ENCODE data around the gene ADAR.

ADAR gene

DNA sequence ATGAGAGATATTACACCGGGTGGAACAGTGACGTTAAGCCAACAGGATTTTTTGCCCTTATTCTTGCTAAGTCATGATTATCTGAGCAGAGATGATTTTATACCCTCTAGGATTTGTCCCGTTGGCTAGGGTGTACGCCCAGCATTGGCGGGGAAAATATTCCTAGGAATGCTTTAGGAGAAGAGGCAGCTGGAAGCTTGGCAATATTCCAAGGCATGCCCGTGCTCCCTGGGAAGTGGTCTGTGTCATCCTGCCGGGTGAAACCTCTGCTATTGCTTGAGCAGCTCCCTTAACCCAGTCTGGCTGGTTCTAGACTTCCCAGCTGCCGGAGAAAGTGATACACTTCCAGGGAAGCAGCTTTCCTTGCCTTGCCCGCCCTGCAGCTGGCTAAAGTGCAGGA is 24.2 kb downstream of the ADAR start:
- DNase-seq: peak in 1 of 2 experiments; percentile 26

DNA sequence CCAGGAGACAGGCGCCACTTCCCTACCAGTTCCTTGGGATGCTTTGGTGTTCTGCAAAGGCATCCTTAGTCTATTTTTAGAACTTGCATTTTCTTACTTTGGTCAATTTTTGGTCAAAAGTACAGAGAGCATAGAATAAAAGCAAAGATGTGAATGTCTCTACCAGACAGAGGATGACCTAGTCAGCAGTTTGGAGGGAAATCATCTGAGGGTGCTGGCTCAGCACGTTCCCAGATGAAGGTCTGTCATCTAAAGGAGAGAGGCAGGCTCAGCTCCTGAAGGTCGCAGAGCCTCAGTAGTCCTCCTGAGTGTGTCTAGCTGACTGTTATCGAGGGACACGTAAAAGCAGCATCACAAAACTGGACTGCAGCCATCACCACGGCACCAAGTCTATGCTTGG is 25.1 kb downstream of the ADAR start:
- DNase-seq: no peak

DNA sequence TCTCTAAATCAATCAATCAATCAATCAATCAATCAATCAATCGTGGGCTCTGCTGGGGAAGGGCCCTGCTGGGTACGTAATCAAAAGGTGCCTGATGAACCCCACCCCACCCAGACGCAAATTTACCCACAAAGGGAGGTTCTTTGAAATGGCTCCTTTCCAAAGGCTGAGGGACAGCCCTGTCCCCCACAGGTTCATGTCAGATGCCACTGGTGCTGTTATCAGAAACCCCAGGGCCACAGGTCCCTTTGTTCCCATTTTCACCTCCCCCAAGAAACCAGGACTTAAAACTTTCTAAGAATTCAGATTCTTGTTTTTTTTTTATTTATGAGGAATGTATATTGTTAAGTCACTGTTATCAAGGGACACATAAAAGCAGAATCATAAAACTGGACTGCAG is 26.2 kb downstream of the ADAR start:
- DNase-seq: no peak

DNA sequence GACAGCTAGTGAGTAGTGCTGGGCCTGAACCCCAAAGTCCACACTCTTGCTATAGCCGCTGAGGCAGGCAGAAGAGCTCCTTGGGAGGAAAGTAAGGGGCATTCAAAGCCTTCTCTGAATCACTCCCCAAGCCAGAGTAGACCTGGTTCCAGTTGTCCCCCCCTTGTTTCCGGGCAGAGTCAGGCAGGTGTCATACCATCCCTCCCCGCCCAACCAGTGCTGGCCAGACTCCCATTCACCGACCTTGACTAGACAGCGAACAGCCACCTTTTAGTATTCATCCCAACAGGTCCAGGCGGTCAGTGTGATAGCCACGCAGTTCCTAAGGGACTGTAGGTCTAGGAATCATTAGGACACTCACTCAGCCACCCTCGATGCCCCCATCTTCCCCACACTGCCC is 28.6 kb downstream of the ADAR start:
- no peak for DNase-seq

DNA sequence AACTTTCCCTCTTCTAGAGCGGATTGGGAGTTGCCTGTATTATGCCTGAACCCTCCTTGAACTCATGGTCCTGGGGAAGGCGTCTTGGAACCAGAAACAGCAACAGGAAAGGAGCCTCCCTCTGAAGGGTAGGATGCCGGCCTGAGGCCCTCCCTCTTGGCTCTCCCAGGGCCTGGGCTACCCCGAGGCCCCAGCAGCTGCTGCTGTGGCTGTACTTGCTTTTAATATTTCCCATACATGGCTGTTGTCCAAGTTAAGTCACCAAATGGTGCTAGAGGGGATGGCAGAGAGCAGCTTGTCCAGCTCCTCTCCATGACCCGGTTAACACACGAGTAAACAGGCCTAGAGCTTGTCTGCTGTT is 29.9 kb downstream of the ADAR start:
- no peak for DNase-seq

DNA sequence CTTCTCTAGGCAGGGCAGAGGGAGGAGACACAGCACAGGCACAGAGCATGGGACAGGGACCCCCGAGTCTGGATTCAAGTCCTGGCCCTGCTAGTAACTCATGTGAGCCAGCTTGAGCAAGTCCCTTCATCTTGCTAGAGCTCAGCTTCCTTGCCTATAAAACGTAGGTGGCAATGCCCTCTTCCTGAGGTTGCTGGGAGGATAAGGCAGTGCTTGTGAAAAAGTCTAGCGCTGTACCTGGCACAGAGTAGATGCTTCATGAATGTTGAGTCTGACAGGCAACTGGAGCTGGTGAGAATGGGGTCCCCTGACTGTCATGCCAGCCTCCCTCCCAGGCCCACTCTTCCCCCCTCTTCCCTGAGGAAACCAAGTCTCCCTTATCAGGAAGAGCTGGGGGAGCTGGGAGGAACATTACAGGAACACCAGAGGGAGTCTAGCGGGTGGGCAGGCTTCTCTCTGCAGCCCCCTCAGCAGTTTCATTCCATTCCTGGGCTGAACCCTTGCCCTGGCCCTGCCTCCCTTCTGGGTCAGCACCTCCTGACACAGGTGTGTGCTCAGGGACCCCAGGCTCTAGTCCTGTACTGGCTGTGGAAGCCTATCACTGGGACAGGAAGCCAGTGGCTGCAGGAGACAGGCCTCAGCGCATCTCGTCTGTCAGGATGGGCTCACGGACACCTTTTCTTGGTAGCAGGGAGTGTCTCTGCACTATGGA is 30.5 kb downstream of the ADAR start:
- no peak for DNase-seq

DNA sequence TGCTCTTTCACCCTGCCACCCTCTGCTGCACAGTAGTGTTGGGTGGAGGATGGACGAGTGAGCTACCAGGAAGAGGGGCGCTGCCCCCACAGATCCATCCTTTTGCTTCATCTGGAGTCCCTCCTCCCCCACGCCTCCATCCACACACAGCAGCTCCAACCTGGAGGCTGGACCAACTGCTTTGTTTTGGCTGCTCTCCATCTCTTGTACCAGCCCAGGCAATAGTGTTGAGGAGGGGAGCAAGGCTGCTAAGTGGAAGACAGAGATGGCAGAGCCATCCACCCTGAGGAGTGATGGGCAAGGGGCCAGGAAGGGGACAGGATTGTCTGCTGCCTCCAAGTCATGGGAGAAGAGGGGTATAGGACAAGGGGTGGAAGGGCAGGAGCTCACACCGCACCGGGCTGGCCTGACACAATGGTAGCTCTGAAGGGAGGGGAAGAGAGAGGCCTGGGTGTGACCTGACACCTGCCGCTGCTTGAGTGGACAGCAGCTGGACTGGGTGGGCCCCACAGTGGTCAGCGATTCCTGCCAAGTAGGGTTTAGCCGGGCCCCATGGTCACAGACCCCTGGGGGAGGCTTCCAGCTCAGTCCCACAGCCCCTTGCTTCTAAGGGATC is 31.9 kb downstream of the ADAR start:
- no peak for DNase-seq

DNA sequence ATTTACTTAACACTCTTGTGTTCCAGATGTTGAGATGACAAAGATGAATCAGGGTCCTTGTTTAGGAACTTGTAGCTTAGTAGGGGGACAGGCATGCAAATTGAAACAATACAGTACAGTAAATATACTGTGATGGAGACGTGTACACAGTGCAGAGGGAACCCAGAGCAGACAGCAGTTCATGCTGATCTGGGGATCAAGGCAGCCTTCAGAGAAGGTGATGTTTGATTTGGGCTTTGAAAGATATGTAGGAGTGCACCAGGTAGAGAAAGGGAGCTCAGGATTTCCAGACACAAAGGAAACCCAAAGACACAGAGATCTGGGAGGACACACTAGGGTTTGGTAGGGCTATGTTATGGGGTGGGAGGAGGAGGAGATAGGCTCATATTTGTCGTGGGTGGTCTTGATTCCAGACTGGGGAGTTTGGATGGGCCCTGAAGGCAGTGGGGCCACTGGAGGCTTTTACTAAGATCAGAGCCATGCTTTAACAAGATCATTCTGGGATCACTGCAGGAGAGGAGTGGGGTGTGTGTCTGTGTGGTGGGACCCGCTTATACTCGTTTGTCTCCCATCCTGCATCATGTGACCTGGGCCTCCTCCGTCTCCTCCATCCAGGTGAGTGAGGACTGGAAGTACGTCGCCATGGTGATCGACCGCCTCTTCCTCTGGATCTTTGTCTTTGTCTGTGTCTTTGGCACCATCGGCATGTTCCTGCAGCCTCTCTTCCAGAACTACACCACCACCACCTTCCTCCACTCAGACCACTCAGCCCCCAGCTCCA is 32.6 kb downstream of the ADAR start:
- no peak for DNase-seq

DNA sequence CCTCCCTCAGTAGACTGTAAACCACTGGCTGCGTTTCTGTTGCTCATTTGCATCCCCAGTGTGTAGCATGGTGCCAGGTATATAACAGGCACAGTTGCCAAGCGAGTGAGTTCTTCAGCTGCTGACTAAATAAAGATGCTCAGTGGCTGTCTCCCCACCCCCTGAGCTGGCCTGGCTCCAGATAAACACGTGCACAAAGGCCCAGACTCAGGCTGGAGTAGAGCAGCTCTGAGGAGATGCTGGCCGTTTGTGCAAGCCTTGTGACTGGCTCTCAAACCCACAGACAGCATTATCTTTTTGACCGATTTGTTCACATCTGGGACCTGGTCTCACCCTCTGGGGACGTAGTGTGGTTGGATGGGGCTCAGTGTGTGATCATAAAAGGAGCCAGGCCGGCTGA is 33.3 kb downstream of the ADAR start:
- no peak for DNase-seq

DNA sequence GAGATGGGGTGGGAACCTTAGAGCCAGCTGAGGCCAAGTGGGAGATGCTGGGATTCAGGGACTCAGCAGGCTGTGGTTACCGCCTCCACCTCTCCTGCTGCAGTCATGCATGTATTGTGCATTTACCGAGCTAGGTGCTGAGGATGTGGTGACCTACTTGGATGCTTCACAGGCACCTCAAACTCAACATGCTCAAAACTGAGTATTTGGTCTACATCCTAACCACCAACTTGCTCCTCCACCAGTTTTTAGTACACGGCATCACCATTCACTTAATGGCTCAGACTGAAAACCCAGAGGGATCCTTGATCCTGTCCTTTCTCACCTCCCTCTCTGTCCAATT is 34.8 kb downstream of the ADAR start:
- DNase-seq: no peak

DNA sequence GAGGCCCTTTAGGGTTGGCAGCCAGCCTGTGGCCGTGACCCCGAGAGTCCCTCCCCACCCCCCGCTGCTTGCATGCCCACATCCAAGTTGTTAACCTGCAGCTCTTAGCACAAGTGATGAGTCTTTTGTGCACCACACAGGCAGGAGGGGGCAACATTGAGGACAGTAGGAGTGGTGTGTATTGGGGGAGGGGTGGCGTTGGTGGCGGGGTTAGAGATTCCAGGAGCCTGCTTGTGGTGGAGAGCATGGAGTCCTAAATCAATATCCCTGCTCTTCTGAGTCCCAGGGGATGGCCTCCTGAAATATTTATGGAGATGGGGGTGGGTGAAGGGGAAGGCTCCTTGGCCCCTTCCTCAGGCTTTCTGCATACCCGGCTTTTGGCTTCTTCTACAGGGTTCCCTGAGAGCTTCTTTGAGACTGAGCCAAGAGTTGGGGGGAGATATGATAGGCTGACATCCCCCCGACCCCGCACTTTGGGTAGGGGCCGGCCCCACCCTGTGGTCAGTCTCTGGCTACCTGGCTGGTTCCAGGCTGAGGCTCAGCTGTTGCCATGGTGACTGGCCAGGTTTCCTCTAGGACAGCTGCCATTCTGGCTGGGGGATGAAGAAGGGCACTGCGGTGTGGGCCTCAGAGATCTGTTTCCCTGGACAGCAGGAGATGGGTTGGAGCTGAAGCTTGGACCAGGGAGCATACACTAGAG is 35.4 kb downstream of the ADAR start:
- no peak for DNase-seq

DNA sequence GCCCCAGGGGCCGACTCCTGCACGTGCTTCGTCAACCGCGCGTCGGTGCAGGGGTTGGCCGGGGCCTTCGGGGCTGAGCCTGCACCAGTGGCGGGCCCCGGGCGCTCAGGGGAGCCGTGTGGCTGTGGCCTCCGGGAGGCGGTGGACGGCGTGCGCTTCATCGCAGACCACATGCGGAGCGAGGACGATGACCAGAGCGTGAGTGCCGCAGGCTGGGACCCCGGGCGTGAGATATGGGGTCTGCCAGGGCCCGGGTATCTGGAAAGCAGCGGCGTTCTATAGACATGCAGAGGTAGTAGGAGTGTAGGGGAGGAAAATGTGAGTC is 36.1 kb downstream of the ADAR start:
- DNase-seq: no peak

DNA sequence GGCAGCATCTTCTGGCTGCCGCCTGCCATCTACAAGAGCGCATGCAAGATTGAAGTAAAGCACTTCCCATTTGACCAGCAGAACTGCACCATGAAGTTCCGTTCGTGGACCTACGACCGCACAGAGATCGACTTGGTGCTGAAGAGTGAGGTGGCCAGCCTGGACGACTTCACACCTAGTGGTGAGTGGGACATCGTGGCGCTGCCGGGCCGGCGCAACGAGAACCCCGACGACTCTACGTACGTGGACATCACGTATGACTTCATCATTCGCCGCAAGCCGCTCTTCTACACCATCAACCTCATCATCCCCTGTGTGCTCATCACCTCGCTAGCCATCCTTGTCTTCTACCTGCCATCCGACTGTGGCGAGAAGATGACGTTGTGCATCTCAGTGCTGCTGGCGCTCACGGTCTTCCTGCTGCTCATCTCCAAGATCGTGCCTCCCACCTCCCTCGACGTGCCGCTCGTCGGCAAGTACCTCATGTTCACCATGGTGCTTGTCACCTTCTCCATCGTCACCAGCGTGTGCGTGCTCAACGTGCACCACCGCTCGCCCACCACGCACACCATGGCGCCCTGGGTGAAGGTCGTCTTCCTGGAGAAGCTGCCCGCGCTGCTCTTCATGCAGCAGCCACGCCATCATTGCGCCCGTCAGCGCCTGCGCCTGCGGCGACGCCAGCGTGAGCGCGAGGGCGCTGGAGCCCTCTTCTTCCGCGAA is 36.6 kb downstream of the ADAR start:
- DNase-seq: no peak

DNA sequence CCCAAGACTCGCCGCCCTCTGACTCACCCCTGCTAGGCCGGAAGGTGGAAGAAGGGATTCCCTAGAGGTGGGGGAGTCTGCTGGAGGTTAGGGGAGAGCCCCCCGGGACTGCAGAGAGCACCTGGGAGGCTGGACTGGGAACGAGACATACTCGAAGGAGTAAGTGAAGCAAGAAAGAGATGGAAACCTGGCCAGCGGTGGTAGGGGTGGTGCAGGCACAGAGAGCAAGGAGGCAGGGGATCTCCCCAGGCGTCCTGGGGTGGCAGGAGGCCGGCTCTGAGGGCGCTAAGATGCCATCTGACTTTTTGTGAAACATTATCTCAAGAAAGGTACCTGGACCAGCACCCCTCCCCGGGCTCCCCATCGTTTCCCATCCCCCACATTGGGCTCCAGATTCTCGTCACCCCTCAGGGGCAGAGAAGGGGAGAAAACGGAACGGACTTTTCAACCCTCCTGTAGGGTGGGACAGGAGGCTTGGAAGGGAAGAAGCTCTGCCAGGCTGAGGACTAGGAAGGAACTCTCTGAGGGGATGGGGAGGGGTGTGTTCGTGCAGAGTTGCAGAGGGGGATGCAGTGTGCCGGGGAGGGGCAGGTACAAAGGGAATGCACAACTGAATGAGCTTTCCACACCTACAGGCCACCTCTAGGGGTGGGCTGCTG is 39.7 kb downstream of the ADAR start:
- no peak for DNase-seq

DNA sequence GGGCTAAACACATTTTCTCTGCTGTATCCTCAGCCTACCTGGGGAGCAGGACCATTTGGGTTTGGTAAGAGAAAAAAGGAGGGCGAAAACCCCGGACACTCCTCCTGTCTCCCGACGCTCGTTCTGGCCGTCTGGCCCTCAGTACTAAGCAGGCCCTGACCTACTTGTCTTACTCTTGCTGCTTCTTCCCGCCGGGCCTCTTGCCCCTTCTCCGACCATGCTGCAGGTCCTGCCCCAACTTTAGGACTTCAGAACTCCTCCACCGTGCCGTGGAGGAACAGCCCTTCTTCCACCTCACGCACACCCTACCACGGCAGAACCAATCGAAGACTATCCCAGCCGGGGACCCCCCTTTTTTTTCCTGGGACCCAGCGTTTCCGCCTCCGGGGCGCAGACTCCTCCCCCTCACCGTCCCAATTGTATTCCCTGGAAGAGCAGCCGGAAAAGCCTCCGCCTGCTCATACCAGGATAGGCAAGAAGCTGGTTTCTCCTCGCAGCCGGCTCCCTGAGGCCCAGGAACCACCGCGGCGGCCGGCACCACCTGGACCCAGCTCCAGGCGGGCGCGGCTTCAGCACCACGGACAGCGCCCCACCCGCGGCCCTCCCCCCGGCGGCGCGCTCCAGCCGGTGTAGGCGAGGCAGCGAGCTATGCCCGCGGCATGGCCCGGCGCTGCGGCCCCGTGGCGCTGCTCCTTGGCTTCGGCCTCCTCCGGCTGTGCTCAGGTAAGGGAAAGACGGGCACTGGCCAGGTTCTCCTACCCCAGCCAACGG is 40.4 kb downstream of the ADAR start, which contains the start of gene CHRNB2:
CHRNB2 (plus strand) TSS at position 393 of the 771 bp plus-strand sequence; CDS start at position 660, 267 bp downstream.
- peak; percentile 70 to 77 for DNase-seq

DNA sequence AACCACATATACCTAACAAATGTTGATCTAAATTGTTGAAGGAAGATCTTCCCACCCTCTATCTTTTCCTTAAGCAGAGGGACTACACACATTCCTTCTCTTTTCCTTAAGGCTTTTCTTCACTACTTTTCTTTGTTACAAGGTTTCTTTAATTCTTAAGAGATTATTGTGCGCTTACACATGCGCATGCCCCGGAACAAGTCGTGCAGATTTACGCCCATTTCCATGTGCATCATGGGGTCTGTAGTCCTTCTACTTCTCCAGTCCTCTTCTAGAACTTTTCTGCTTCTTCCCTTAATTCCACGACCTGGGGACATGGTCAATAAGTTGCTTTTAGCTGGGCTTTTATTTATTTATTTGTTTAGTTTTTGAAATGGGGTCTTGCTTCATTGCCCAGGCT is 42.1 kb downstream of the ADAR start:
- DNase-seq: no peak

DNA sequence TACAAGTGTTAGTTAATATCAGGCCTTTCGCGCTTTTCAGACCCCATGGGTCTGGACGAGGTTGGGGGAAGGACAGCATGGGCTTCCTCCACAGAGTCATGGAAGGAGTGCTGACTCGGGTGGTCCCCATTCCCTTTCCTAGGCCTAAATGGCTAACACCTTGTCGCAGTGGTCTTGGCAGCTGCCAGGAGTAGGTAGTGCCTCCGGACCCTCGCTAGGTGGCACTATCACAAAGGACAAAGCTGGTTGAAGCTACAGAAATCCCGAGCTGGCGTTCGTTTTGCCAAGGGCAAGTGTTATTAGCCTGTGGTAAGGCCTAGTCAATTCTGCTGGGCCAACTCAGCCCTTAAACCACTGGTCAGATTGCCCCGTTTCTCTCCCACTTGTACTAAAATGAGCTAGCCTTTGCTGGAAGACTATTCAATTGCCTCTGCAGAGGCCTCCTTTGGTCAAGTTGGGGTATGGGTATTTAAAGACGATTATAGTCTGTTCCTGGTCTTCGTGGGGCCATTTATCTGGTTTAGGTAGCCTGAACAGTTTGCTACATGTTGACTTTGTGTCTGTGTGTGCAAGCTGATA is 48.4 kb downstream of the ADAR start:
- peak; percentile 91 to 92 for DNase-seq

DNA sequence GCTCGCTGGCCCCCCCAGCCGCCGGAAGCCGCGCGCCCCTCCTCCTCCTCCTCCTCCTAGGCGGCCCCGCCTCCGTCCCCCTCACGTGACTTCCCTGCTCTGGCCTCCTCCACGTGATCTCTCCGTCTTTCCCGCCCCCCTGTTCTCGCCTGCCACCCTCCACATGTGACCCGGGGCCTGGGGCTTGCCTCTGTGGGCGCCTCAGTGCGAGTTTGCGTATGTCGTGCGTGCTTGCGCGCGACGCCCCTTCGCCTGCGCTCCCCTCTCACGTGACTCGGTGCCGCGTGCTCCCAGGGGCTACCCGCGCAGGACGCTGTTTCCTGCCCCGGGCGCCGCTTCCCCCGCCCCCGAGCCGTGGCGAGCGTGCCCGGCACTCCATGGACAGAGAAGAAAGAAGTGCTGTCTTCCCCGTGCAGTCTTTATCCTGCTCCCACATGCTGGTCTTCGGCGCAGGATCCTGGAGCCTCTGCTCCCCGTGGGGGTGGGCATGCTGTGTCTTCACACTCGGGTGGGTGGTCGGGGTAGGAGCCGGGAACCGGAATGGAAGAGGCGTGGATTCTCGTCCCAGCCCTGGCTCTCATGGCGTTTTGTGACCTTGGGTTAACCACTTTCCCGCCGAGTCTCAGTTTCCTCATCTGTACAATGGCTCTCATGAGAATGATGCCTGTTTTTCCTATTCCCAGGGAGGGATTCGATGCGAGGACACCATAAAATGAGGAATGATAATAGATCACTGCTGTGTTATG is 49.1 kb downstream of the ADAR start:
- peak; percentile 93 to 98 for DNase-seq

DNA sequence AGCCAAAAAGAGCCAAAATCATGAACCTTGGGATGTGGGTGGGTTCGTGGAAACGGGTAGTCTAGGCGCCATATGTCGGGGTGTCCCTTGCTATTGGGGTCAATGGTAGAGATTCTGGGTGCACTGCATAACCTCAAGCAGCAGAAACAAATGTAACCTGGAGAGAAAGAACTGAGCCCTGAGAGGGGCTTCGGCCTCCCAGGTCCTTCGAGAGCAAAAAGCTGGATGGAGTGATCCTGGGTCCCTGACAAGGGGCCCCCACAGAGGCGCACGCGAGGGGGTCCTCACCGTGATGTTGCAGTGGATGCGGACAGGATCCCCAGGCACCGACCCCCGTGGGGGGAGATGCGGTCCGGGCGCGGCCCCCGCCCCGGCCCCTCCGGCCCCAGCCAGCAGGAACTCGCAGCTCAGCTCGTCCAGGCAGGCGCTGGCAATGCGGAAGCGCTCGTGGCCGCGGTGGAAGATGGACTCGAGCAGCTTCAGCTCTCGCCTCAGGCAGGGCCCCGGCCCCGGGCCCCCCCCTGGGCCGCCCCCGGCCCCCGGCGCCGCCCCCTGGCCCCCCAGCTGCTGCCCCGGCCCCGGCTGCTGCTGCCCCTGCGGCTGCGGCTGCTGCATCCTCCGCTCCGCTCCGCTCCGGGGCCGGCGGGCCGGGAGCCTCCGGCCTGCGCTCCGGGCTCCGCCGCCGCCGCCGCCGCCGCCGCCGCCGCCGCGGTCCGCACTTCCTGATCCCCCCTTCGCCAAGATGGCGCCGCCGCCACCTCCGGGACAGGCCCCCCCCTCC is 49.9 kb downstream of the ADAR start, which contains the start of gene UBE2Q1:
UBE2Q1 (minus strand) TSS at position 724 of the 781 bp plus-strand sequence; CDS start at position 615, 109 bp downstream.
- DNase-seq: peak in 1 of 2 experiments; percentile 41

All from NCI-H524 (cell line).